HG02884 (cell line): ENCODE measurements around the gene CACNA1A.
"Not testable (repeated sequence)": the region's sequence is repeated elsewhere in the genome, so short reads cannot be mapped to it uniquely, and the experiment has no call there.

Source experiments
- ATAC-seq: cut with Tn5 transposase; IDR thresholded peaks from one replicate; pipeline ENCODE4 v1.9.1; 2021; ENCODE audit warnings: mild to moderate bottlenecking, moderate library complexity; ENCODE audit not compliant: unreplicated experiment

The CACNA1A gene

DNA sequence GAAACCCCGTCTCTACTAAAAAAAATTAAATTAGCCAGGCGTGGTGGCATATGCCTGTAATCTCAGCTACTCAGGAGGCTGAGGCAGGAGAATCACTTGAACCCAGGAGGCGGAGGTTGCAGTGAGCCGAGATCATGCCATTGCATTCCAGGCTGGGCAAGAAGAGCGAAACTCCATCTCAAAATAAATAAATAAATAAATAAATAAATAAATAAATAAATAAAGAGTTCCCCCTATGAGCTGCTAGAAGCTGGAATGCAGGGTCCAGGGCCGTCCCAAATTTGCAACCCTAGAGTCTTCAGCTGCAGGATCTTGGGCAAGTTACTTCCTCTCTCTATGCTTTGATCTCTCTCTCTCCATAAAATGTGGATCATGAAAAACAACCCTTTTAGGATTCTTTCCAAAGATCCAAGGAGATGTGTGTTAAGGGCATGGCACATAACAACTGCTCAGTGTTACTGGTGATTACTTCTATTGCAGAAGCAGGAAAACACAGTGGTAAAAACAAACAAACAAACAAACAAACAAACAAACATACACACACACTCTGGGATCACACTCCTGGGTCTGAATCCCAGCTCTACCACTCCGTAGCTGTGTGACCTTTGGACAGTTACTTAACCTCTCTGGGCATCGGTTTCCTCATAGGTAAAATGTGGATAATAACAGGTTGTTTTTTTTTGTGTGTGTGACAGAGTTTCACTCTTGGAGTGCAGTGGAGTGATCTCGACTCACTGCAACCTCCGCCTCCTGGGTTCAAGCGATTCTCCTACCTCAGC lies 78.8 kb downstream of the CACNA1A start:
- ATAC-seq, result no peak

DNA sequence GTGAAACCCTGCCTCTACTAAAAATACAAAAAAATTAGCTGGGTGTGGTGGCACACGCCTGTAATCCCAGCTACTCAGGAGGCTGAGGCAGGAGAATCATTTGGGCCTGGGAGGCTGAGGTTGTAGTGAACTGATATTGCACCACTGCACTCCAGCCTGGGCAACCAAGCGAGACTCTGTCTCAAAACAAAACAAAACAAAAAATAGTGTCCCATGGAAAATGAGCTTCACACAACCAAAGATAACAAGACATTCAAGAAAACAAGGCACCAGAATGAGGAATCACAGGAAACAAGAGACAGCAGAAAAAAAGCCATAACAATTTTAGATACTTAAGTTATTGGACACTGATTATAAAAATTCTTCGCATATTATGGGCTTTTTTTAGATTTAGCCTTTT lies 80.4 kb downstream of the CACNA1A start:
- not testable (repeated sequence) for ATAC-seq

DNA sequence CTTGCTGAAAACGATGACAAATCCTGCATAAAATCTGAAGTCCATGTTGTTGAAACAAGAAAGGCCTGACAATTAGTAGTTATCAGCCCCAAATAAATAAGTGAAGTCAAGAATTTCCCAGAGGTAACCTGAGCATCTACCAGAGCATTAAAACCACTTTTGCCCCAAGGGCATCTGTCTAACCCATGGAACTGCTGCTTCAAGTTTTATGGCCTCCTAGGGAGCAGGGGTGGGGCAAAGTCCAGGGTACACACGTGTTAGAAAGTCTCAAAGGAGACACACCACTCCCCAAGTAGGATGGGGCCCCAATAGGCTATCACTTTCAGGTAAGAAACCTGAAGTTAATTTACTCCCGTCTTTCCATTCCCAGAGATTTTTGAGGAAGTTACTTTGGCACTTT lies 81.1 kb downstream of the CACNA1A start:
- ATAC-seq, result no peak

DNA sequence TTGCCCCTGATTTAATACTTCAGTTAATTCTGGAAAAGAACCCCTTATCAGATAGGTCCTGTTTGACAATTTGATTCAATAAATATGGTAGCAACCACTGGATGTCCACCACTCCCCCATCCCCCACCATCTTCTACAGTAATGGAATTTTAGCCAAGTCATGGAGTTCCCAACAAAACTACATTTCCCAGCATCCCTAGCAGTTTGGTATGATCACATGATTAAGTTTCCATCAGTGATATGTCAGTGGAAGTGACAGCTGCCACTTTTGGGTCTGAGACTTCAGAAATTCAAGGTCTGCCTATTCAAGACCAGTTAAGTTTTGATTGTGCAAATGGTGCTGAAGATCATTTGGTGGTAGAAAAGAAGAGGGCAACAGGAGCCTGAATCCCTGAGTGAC lies 85.5 kb downstream of the CACNA1A start:
- ATAC-seq, result no peak

DNA sequence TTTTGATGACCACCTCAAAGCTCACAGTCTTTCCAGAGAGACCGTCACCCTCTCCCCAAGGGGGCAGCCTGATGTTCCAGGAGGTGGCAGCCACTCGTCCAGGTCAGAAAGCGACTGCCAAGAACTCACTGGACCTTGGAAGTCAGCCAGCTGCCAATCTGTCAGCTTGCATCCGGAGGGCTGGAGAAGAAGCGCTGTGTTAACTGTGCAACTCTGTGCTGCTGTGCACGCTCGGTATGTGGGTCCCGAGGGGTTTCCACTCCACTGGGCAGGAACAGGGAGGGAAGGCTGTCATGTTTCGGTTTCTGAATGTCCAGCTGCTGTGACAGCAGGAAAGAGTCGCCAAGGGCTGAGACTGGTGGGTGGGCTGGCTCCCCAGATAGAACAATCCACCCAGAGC lies 89.2 kb downstream of the CACNA1A start:
- ATAC-seq, result no peak

DNA sequence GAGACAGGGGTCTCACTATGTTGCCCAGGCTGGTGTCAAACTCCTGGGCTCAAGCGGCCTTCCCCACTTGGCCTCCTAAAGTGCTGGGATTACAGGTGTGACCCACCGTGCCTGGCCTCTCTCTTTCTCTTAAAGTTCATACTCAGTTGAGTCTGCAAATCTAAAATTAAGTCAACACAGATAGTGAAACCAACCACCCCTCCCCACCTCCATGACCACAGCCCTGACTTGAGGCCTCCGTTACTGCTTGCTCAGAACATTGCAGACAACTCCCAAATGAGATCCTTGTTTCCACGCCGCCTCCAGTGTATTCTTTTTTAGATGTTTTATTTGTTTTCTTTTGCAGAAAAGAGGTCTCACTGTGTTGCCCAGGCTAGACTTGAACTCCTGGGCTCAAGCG lies 94.4 kb downstream of the CACNA1A start:
- ATAC-seq, result no peak

DNA sequence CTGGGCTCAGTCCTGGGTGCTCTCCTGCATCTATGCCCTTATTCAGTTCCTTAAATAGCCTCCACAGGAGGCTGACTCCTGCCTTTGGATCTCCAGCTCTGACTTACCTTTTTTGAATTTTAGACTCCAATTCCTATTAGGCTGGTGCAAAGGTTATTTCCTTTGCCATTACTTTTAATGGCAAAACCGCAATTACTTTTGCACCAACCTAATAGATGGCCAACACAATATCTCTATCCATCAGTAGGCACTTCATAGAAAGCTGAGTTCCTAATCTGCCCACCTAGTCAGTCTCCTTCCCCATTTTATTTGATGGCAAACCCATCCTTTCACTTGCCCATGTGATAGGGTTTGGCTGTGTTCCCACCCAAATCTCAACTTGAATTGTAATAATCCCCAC lies 95.3 kb downstream of the CACNA1A start:
- ATAC-seq, result no peak

DNA sequence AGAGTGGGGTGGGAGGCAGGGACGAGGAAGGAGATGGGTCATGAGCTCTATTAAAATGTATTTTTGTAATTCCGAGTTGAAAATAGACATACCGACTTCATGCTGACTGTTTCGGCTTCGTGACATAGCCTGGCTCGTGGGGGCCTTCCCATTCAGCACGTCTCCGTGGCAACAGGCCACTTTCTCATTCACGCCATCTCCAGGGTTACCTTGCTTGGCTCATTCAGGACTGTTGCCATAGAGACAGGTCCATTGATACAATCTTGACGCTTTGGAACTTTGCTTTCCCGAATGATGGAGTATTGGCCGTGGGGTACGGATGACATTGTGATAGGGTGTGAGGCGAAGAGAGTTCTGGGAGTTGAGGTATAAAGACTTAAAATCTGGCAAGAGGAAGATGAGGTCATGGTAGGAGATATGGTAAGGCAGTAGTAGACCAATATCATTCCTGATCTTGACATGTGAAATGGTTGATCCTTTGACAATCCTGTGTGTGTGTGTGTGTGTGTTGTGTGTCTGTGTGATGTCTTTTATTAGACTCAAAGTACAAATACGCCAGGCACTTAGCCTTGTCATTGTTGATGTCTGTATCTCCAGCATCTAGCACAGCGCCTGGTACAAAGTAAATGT lies 97.3 kb downstream of the CACNA1A start:
- no peak for ATAC-seq

DNA sequence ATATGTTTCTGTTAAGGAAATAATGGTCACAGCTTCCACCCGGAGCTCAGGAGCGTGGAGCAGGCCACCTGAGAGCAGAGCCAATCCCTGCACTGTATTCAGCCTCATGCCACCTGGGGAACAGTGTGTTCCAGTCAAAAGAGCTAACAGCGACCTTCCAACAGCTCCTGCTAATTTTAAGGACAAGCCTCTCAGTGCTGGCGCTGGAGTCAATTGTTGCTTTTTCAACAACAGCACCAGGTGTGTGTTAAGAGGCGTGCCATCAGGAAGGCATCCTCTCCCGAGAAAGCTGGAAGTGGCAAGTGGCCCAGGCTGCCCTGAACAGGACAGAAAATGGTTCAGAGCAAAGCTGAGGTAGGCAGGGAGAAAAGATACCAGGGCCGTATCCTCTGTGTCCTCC lies 102.0 kb downstream of the CACNA1A start:
- no peak for ATAC-seq

DNA sequence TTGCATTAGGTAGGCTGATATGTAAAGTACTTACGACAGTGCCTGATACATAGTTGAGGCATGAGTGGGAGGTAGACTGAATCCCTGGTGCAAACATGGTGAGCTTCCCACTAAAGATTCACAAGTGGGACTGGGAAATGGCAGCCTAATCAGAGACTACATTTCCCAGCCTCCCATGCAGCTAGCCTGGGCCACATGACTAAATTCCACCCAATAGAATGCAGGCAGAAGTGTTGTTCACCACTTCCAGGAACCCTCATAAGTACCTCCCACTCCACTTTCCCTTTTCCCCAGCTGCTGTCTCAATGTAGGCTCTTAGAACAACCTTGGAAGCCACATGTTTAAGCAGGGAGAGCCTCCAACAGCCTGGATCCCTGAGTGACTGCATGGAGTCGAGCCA lies 104.9 kb downstream of the CACNA1A start:
- no peak for ATAC-seq

DNA sequence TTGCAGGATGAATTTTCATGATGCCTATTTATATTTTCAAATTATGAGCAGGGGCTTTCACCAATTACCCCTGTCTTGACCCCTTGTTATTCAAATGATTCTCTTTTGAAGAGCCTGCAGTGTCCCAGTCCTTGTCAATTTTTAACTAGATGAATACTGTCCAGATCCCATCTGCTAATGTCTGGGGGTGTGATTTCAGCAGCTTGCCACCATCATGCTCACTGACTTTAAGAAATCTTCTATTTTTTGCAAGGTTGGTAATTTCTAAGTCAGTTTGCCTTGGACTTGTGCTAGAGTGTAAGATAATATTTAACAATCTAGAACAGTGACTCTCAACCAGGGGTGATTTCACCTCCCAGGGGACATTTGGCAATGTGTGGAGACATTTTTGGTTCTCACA lies 106.0 kb downstream of the CACNA1A start:
- ATAC-seq, result no peak

DNA sequence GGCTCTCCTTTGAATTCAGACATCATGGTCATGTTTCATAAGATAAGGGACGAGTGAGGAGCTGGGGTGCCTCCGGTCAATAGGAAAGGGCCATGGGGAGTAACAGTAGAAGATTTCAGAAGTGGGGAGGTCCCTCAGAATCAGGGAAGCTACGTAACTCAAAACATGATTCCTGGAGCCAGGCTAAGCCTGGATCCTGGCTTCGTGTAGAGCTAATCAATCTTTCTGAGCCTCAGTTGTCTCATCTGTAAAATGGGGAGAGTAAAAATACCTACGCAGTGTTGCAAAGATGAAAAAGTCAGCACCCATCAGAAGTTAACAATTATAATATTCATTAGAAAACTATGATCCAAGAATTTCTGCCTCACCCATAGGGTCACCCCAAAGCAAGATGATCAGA lies 106.5 kb downstream of the CACNA1A start:
- ATAC-seq, result no peak

DNA sequence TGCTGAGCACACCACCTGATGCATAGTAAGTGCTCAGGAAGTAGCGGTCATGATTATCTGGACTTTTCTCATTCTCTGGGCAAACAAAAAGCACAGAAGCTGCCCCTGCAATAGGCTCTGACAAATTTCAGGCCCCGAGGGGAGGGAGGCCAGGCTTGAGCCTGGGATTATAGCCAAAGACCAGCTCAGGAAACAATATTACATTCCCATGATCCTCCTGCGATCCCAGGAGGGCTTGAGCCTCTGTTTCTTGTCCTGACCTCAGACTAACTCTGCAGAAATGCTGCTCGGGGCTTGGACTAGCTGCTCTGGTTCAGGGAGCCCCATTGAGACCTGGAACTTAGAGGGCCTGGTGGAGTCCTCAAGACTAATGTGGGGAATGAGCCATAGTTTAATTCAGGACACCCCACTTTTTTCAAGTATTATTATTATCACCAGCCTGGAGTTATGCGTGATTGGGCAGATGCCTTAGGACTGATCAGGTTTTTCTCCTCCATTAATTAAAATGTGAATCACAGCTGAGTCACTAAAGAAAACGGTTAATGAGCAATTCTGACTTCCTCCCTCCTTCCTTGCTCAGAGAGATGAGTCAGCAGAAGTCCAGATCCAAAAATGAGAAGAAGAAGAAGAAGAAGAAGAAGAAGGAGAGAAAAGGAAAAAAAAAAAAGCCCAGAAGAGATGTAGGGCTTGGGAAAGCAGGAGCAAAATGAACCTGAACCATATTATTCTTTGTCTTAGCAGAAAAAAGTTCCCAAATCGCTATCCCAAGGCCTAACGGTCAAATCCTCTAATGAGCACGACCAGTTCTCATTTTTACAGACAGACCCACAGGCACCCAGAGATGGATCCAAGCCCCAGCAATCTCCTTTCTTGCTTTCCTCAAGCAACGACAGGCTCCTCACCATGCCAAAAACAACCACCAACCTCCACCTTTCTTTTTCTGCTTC lies 107.2 kb downstream of the CACNA1A start:
- no peak for ATAC-seq

DNA sequence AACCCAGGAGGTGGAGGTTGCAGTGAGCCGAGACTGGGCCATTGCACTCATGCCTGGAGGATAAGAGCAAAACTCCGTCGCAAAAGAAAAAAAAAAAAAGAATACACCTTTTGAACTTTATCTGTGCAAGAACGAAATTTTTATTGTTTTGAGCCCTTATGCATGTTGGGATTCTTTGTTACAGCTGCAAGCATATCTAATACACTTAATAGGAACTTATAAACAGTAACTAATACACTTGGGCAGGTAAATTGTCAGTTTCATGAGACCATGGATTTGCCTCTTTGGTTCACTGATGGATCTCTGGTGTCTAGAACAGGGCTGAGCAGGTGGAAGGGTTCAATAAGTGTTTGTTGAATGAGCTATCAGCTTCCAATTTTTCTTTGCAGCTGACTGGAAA lies 108.1 kb downstream of the CACNA1A start:
- ATAC-seq, result no peak

DNA sequence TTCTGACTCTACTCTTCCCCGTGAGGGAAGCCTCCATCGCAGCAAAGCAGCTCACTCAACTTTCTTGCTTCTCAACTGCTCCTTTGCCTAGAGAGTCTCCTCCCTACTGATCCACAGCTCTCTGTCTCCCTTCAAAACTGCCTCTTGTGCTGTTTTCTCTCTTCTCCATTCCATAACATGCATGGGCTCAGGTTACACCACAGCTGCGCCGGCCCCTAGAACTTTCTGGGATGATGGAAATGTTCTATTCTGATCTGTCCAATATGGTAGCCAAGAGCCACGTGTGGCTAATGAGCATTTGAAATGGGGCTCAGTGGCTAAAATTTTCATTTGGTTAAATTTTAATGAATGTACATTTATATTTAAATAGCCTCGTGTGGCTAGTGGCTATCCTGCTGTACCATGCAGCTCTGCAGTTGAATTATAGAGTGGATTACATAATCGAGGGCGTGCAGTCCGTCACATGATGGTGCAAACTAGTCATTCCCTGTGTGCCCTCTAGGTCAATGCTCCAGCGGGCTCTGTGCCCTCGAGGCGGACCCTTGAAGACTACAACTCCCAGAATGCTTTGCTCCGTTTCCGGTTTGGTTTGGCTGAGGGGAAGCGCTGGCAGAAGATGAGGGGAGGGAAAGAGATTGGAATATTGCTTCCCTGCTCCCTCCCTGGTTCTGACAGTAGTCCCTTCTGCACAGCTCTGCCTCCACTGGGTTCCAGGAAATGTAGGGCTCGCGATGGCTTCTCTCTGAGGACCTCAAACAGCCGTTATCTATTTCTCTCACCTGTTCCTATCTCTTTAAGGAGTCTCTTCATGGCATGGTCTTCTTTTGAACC lies 109.8 kb downstream of the CACNA1A start:
- ATAC-seq, result no peak

DNA sequence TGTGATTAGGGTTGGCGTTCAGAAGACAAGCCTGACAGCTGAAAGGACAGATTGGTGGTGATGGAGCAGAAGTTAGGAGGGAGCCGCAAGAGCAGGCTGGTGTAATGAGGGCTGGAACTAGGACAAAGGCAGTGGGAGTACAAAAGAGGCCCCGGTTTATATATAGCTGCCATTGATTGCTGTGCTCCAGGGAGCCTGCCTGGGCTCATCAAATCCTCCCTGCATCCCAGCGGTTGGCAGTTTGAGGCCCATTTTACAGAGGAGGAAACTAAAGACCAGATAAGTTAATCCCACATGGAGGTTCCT lies 123.7 kb downstream of the CACNA1A start:
- no peak for ATAC-seq

DNA sequence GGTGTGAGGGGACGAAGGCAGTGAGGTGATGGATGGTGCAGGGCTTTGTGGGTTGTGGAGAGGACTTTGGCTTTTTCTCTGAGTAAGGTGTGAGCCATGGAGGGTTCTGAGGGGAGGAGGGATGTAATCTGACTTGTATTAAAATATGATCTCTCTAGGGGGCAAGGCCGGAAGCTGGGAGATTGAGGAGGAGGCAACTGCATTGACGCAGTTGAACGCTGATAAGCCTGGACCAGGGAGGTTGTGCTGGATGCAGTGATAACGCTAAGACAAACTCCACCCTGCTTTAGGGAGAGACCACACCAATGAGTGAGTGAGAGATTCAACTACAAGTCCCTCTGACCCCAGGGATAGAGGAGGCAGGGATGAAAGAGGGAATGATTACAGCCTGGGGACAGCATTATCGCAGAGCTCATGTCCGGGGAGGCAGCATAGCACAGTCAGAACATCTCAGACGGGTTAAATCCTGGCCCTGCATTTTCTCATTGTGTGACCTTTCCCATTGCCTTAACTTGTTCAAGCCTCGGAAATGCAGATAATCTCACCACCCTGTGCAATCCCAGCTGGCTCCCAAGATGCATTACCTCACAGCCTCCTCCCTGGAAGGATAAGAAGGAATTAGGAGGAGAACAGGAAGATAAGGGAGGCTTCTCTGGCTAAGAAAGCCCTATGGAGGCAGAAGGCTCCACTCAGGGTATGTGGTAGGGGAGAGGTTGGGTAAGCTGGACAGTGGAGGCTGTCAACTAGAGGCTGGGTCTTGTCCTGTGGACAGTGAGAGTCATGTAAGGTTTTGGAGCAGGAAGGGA lies 124.2 kb downstream of the CACNA1A start:
- no peak for ATAC-seq

DNA sequence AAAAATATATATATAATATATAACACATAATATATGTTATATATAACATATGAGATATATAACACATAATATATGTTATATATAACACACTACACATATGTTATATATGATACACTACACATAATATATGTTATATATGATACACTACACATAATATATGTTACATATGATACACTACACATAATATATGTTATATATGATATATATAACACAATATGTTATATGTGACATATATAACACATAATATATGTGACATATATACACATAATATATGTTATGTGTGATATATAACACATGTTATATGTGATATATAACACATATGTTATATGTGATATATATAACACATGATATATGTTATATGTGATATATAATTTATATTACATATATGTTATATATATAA lies 129.7 kb downstream of the CACNA1A start:
- no peak for ATAC-seq

DNA sequence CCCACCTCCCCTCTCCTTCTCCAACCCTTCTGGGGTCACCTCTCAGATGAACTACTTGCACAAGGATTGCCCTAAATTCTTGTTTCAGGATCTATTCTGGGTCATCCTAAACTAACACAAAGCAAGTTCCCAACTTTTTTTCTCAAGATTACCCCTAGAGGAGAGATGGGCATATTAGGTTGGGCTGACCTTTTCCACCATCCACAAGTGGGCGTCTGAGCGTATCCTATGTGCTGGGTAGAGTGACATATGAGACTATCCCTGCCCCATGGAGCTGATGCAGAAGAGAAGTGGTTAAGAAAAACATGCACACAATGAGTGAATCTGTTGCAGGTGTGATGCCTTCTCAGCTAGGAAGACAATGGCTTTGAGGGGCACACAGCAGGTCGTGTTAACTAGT lies 132.7 kb downstream of the CACNA1A start:
- no peak for ATAC-seq

DNA sequence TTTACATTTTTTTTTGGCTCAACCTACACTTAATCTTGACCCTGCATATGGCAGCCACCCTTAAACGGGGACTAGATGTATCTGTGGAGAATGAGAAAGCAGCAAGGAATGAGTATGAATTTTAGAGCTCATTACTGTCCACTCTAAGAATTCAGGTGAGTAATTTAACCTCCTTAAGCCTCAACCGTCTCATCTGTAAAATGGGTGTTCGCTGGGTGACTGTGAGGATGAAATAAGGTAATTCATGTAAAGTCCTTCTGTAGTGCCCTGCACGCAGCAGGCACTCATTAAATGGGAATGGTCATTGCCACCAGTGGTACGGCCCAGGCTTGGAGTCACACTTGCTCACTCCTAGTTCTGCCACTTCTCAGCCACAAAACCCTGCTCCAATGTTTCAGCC lies 135.3 kb downstream of the CACNA1A start:
- ATAC-seq, result no peak
